AG09309 (cell line): ENCODE results near the gene NUF2.
"Not testable (repeated sequence)": the region's sequence is repeated elsewhere in the genome, so short reads cannot be mapped to it uniquely, and the experiment has no call there.

Experiments
- DNase-seq: peaks from one replicate; pipeline ENCODE4 v3.0.0-alpha.2; 2010; ENCODE audit warnings: low read depth
- H3K4me3 ChIP-seq: 2 replicates; pipeline ENCODE4 v1.5.1; 2011; ENCODE audit warnings: mild to moderate bottlenecking, low read depth, low read length, moderate library complexity; ENCODE audit not compliant: control insufficient read depth
- CTCF ChIP-seq: IDR thresholded peaks from 2 replicates; pipeline ENCODE4 v1.5.1; 2011; ENCODE audit warnings: mild to moderate bottlenecking, low read depth, low read length, inconsistent platforms; ENCODE audit not compliant: insufficient read depth, control insufficient read depth; ENCODE audit errors: missing control alignments

Gene NUF2

DNA sequence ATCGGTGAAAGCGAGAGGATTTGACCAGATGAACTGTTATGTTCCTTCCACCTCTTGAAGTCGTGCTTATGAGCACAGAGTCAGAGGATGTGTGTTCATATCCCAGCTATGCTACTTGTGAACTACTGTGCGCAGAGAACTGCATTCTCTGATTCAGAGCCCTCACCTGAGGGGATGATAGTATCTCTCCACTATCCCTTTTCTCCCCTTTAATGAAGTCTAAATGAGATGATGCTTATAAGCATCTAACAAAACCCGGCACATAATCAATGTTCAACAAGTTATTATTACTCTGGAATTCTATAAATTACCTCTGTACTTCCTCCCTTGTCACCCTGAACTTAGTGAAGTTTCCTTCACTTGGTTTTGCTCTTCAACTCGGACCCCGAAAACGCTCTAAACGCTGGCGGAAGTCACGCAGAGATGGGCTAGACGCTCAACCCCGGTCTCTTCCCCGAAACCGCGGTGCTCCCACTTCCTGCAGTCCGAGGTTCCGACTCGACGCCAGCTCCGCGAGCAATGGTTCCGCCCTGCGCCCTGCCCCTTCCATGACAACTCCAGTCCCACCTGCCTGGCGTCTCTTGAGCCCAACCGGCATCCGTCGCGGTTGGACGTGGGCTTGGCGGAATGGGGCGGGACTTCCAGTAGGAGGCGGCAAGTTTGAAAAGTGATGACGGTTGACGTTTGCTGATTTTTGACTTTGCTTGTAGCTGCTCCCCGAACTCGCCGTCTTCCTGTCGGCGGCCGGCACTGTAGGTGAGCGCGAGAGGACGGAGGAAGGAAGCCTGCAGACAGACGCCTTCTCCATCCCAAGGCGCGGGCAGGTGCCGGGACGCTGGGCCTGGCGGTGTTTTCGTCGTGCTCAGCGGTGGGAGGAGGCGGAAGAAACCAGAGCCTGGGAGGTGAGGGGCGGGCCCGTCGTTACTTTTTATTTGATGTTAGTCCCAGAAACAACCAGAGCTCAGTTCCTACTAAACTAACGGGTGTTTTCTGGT is at the start of gene NUF2:
TSS of gene NUF2 (plus strand) at position 644 of the 995 bp plus-strand sequence. CDS start 4,098 bp downstream, outside the sequence.
- no peak for TF ChIP-seq CTCF
- peak within 1 kb of the TSS; percentile 57 for H3K4me3 ChIP-seq
- DNase-seq: peak; percentile 97

- H3K4me3 ChIP-seq: no peak overlapping the region
- no peak for DNase-seq
- TF ChIP-seq CTCF: no peak
Measured at GRCh38 chr1:163273766-163274441, 47.9 kb upstream of the NUF2 start.

DNA sequence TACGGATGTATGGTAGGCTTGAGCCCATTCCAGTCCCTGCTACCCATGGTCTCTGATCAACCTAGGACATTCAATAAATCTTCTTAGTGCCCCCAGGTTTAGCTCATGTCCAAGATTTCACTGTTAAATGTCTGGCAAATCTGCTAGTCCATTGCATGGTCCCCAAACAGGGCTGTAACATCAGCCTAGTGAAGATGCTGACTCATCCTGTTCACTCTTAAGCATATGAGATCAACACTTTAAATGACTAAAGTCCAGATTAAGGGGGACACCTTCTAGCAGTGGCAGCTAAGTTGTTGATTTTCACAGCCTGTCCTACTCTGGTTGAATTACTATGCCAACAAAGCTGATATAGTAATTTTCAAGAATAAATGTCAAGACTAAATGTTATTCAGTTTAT is 46.5 kb upstream of the NUF2 start:
- no peak for DNase-seq
- no peak for TF ChIP-seq CTCF
- no peak overlapping the region for H3K4me3 ChIP-seq

DNA sequence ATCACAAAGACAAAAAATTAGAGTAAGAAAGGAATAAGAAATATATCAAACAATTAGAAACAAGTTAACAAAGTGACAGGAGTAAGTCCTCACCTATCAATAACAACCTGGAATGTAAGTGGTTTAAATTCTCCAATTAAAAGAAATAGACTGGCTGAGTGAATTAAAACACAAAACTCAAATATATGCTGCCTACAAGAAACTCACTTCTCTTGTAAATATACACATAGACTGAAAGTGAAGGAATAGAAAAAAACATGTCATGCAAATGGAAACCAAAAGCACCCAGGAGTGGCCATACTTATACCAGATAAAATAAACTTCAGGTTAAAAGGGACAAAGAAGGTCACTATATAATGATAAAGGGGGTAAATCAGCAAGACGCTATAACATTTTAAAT is 43.2 kb upstream of the NUF2 start:
- no peak overlapping the region for H3K4me3 ChIP-seq
- no peak for TF ChIP-seq CTCF
- no peak for DNase-seq

DNA sequence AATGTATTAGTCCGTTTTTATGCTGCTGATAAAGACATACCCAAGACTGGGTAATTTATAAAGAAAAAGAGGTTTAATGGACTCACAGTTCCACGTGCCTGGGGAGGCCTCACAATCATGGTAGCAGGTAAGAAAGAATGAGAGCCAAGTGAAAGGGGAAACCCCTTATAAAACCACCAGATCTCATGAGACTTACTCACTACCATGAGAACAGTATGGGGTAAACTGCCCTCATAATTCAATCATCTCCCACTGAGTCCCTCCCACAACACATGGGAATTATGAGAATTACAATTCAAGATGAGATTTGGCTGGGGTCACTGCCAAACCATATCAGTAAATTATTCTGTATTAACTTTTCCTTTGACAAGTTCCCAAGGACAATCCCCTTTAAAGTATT is 36.9 kb upstream of the NUF2 start:
- H3K4me3 ChIP-seq, DNase-seq: not testable (repeated sequence)

- no peak for DNase-seq
- TF ChIP-seq CTCF: no peak
- H3K4me3 ChIP-seq: no peak overlapping the region
Measured at GRCh38 chr1:163290025-163290640, 31.6 kb upstream of the NUF2 start.
